HEK293 (cell line): ENCODE measurements around the gene MYOM1.

Experiments
- GLI2 ChIP-seq: fragments of 450-650 bp; formaldehyde crosslinking; IDR thresholded peaks from 2 replicates; pipeline ENCODE4; 2017; ENCODE audit warnings: missing biosample characterization, missing genetic modification characterization, low read depth, borderline replicate concordance
- TF ChIP-seq, protein P1 (sequence below): fragments of 450-650 bp; formaldehyde crosslinking; IDR thresholded peaks from 2 replicates; pipeline ENCODE4 v1.5.1; 2016; ENCODE audit warnings: missing biosample characterization, missing genetic modification characterization, low read depth
- TF ChIP-seq, protein P2 (sequence below): fragments of 450-650 bp; formaldehyde crosslinking; IDR thresholded peaks from 2 replicates; pipeline ENCODE4 v1.5.1; 2016; ENCODE audit warnings: missing biosample characterization, missing genetic modification characterization, borderline replicate concordance

DNA sequence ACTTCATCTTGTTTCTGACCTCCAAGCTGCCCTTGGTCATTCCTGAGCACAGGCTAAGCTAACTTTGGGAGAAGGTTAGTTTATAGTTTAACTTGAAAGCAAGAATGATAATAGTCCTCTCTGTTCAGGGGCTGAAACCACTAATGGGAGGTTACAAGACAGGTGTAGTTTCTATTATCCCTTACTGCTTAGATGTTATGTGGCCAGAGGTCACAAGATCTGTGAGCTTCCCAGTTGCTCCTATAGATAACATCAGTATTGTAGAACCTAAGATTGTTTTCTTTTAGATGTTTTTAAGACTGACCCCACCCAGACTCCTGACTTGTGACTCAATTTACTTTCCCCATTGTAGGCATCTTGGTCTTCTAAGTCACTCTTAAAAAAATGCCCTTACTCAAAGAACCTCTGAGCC, 112.0 kb downstream of the MYOM1 start:
- TF ChIP-seq, protein P1, sequence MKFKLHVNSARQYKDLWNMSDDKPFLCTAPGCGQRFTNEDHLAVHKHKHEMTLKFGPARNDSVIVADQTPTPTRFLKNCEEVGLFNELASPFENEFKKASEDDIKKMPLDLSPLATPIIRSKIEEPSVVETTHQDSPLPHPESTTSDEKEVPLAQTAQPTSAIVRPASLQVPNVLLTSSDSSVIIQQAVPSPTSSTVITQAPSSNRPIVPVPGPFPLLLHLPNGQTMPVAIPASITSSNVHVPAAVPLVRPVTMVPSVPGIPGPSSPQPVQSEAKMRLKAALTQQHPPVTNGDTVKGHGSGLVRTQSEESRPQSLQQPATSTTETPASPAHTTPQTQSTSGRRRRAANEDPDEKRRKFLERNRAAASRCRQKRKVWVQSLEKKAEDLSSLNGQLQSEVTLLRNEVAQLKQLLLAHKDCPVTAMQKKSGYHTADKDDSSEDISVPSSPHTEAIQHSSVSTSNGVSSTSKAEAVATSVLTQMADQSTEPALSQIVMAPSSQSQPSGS (tag by site-specific recombination), result no peak
- TF ChIP-seq GLI2 (tag by site-specific recombination), result no peak
- TF ChIP-seq, protein P2, sequence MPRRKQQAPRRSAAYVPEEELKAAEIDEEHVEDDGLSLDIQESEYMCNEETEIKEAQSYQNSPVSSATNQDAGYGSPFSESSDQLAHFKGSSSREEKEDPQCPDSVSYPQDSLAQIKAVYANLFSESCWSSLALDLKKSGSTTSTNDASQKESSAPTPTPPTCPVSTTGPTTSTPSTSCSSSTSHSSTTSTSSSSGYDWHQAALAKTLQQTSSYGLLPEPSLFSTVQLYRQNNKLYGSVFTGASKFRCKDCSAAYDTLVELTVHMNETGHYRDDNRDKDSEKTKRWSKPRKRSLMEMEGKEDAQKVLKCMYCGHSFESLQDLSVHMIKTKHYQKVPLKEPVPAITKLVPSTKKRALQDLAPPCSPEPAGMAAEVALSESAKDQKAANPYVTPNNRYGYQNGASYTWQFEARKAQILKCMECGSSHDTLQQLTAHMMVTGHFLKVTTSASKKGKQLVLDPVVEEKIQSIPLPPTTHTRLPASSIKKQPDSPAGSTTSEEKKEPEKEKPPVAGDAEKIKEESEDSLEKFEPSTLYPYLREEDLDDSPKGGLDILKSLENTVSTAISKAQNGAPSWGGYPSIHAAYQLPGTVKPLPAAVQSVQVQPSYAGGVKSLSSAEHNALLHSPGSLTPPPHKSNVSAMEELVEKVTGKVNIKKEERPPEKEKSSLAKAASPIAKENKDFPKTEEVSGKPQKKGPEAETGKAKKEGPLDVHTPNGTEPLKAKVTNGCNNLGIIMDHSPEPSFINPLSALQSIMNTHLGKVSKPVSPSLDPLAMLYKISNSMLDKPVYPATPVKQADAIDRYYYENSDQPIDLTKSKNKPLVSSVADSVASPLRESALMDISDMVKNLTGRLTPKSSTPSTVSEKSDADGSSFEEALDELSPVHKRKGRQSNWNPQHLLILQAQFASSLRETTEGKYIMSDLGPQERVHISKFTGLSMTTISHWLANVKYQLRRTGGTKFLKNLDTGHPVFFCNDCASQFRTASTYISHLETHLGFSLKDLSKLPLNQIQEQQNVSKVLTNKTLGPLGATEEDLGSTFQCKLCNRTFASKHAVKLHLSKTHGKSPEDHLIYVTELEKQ (tag by site-specific recombination), result no peak
